MG63 (cell line): ENCODE data around the gene GALNT12. TPM values are rescaled to one million over a fixed set of nuclear protein-coding genes. Genes with fewer than 3 reads are reported as not detected.
A peak's percentile ranks its signal among the peaks of the same experiment; 100 is the strongest.

Source experiments
- DNase-seq: peaks from one replicate; pipeline ENCODE4 v3.0.0-alpha.2; 2020
- H3K27me3 ChIP-seq: fragments of 250-450 bp; sonication (Bioruptor Pico); 2 replicates; pipeline ENCODE4 v1.5.1; 2020; ENCODE audit warnings: mild to moderate bottlenecking, moderate library complexity
- H3K36me3 ChIP-seq: fragments of 250-450 bp; sonication (Bioruptor Pico); 2 replicates; pipeline ENCODE4 v1.5.1; 2020; ENCODE audit warnings: mild to moderate bottlenecking, moderate library complexity
- H3K4me3 ChIP-seq: fragments of 250-450 bp; sonication (Bioruptor Pico); 2 replicates; pipeline ENCODE4 v1.5.1; 2020; ENCODE audit warnings: mild to moderate bottlenecking, moderate library complexity
- H3K9me3 ChIP-seq: fragments of 250-450 bp; sonication (Bioruptor Pico); 2 replicates; pipeline ENCODE4 v1.5.1; 2020; ENCODE audit warnings: mild to moderate bottlenecking, moderate library complexity
- total RNA-seq: library from RNA; depleted of rRNA; stranded (reverse); fragments of >200 nt; shearing (Covaris generic); gene quantifications from 2 replicates; pipeline ENCODE4 v1.2.3, GENCODE V29; 2014; ENCODE audit warnings: low replicate concordance

Gene GALNT12
- total RNA-seq, 1 experiment from 2014 or later = 0.99 TPM

GRCh38 chr9:98837516-98837915 lies 30.0 kb downstream of the GALNT12 start:
- no peak overlapping the region for H3K4me3 ChIP-seq
- H3K27me3 ChIP-seq = no peaks in the 10 kb centered on the region
- H3K9me3 ChIP-seq = no peaks in the 10 kb centered on the region
- H3K36me3 ChIP-seq = no peaks in the 10 kb centered on the region
- DNase-seq = no peak

DNA sequence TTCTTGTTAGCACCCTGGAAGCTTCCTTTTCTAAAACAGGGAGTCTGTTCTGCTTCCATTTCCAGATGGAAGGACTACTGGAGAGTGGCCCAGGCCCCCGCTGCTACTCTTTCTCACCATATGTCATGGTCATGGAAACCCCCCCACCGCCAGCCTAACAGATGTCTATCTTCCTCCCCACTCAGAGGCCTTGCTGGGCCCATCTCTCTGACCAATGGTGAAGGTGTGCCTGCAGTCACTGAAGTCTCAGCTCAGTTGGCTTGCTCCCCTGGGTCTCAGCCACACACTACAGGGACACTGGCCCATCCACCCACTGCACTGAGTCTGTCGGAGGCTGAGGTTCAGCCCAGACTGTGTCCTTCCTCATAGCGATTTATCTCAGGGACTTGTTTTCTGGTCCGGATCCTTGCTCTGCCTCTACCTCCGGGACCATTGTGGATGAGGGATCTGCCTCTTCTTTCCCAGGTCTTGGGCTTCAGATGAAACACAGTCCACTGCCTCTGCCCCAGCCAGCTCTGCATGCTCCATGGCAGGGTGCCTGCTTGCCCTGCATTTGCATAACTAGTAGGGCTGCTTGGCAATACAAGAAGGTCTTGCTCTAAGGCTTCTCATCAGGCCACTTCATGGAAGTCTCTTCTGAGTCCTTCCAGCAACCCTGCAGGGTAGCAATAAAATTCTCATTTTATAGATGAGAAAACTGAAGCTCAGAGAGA lies 30.8 kb downstream of the GALNT12 start:
- DNase-seq = no peak
- H3K9me3 ChIP-seq = no peaks in the 10 kb centered on the region
- no peak overlapping the region for H3K4me3 ChIP-seq
- no peaks in the 10 kb centered on the region for H3K36me3 ChIP-seq
- no peaks in the 10 kb centered on the region for H3K27me3 ChIP-seq

GRCh38 chr9:98838868-98839565 lies 31.5 kb downstream of the GALNT12 start:
- H3K27me3 ChIP-seq = no peaks in the 10 kb centered on the region
- no peak overlapping the region for H3K4me3 ChIP-seq
- H3K9me3 ChIP-seq = no peaks in the 10 kb centered on the region
- no peak for DNase-seq
- H3K36me3 ChIP-seq = no peaks in the 10 kb centered on the region

- no peak overlapping the region for H3K4me3 ChIP-seq
- no peaks in the 10 kb centered on the region for H3K36me3 ChIP-seq
- no peak for DNase-seq
- H3K9me3 ChIP-seq = no peaks in the 10 kb centered on the region
- H3K27me3 ChIP-seq = no peaks in the 10 kb centered on the region
These were observed 32.3 kb downstream of the GALNT12 start for GRCh38 chr9:98839724-98840123.

DNA sequence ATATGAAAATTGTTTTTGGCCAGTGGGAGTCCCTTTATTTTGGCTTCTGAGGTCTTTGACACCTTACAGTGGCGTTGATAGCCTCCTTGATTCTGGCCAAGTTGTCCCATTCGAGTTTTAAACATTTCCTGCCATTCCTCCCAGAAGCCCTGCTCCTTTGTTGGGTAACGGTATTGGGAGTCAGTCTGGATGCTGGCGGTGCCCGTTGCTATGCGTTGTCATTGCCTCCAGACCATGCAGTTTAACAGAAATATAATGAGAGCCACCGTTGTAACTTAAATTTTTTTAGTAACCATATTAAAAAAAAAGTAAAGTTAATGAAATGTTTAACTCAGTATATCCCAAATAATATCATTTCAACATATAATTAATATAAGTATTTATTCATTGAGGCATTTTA lies 35.0 kb downstream of the GALNT12 start:
- H3K4me3 ChIP-seq = no peak overlapping the region
- no peaks in the 10 kb centered on the region for H3K9me3 ChIP-seq
- H3K36me3 ChIP-seq = no peaks in the 10 kb centered on the region
- no peak for DNase-seq
- no peaks in the 10 kb centered on the region for H3K27me3 ChIP-seq

GRCh38 chr9:98846081-98846480 lies 38.6 kb downstream of the GALNT12 start:
- no peaks in the 10 kb centered on the region for H3K9me3 ChIP-seq
- DNase-seq = no peak
- H3K36me3 ChIP-seq = no peaks in the 10 kb centered on the region
- H3K27me3 ChIP-seq = no peaks in the 10 kb centered on the region
- H3K4me3 ChIP-seq = no peak overlapping the region

DNA sequence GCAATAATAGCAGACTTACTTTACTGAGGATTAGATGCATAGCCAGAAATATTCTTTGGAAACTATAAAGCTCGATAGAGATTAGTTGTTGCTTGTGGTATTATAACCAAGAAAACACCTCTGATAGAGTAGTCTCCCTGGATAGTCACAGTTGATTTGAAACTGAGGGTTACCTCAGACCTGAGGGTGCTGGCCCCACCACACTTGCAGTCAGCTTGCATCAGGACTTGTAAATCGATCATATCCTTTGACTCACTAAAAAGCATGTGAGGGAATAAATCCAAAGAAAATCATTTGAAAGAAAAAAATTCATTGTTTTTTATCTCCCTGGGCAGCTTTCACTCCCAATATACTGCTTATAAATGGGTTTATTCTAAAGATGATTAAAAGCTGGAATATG lies 39.4 kb downstream of the GALNT12 start:
- Histone ChIP-seq H3K9me3 (no peaks in the 10 kb centered on the region), H3K4me3 (no peak overlapping the region), H3K27me3 (no peaks in the 10 kb centered on the region), H3K36me3 (no peaks in the 10 kb centered on the region)
- DNase-seq = no peak

DNA sequence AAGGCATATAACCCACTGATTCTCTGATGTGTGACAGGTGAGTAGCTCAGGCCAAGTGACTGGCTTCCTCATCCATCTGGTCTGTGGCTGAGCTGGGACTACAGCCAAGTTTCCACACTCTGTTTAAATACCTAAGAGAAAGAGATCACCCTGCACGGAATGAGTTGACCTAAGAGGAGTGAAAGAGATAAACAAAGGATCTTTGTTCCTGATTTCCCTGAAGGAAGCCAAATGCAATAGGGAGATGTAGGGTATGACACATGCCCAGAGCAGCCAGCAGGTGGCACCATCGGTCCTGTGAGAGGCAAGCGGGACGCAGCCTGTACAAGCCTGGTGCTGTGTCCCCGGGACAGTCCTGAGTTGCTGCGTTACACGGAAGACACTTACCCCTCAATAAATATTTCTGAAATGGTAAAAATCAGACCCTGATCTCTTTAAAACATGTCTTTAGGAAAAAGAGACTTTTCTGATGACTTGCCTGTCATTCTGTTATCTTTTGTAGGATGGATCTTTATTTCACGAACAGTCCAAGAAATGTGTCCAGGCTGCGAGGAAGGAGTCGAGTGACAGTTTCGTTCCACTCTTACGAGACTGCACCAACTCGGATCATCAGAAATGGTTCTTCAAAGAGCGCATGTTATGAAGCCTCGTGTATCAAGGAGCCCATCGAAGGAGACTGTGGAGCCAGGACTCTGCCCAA lies 41.1 kb downstream of the GALNT12 start:
- Histone ChIP-seq H3K27me3 (no peaks in the 10 kb centered on the region), H3K4me3 (no peak overlapping the region), H3K36me3 (no peaks in the 10 kb centered on the region), H3K9me3 (no peaks in the 10 kb centered on the region)
- DNase-seq = peak; percentile 77

DNA sequence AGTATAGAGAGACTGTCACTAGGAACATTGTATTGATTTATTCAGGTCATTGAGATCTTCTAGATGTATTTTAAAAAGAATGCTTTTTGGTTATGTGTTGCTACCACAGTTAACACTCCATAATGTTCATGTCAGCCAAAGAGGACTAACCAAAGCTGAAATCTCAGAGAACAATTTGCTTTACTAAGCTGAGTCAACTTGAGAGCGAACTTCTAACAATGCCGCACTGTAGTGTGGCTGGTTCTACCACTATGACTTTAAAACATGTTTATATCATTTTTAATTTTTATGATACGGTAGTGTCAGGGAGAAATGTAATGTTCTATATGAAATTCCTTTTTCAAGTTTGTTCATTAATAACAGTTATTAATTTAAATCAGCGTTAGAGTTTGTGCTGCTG lies 42.1 kb downstream of the GALNT12 start:
- no peaks in the 10 kb centered on the region for H3K36me3 ChIP-seq
- H3K4me3 ChIP-seq = no peak overlapping the region

GRCh38 chr9:98850851-98851729 lies 43.6 kb downstream of the GALNT12 start:
- Histone ChIP-seq H3K27me3 (no peaks in the 10 kb centered on the region), H3K9me3 (no peaks in the 10 kb centered on the region), H3K4me3 (no peak overlapping the region), H3K36me3 (no peaks in the 10 kb centered on the region)
- DNase-seq = no peak

More for the DNA sequence above, 42.1 kb downstream of the GALNT12 start:
- no peaks in the 10 kb centered on the region for H3K9me3 ChIP-seq
- DNase-seq = no peak
- no peaks in the 10 kb centered on the region for H3K27me3 ChIP-seq

GRCh38 chr9:98851730-98852459 lies 44.4 kb downstream of the GALNT12 start:
- H3K9me3 ChIP-seq = no peaks in the 10 kb centered on the region
- no peaks in the 10 kb centered on the region for H3K36me3 ChIP-seq
- no peak for DNase-seq
- no peak overlapping the region for H3K4me3 ChIP-seq
- no peaks in the 10 kb centered on the region for H3K27me3 ChIP-seq

DNA sequence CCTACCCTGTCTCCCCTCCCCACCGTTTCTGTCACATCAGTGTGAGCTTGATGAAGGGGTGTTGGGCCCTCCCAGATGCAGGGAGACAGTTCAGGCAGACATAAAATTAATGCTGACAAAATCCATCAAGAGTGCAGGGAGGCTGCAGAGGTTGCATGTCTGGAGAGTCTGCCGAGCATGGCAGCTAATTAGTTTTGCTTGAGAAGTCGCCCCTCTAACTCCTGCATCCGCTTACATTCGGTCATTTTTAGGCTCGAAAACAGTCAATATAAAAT lies 44.9 kb downstream of the GALNT12 start:
- H3K36me3 ChIP-seq = no peaks in the 10 kb centered on the region
- no peaks in the 10 kb centered on the region for H3K9me3 ChIP-seq
- no peak overlapping the region for H3K4me3 ChIP-seq
- H3K27me3 ChIP-seq = no peaks in the 10 kb centered on the region
- DNase-seq = no peak

- no peak overlapping the region for H3K4me3 ChIP-seq
- no peak for DNase-seq
- no peaks in the 10 kb centered on the region for H3K36me3 ChIP-seq
- H3K9me3 ChIP-seq = no peaks in the 10 kb centered on the region
- no peaks in the 10 kb centered on the region for H3K27me3 ChIP-seq
These were observed 45.5 kb downstream of the GALNT12 start for GRCh38 chr9:98852961-98853360.

DNA sequence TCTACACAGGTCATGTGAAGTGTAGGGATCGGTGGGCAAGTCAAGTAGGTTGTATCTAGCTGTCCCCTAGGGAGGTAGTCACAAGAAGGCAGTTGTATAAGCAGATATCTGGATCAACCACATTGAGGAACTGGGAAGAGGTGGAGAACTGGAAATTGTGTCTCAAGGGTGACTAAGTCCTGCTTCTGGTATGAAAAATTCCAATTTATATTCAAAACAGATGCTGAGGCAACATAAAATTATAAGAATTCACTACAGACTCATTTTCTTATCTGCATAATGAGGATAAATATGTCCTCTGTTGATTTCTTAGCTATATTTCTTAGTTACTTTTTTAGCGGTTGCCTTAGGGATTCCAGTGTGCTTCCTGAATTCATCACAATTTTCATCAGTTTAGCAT lies 46.8 kb downstream of the GALNT12 start:
- H3K27me3 ChIP-seq = no peaks in the 10 kb centered on the region
- no peak for DNase-seq
- no peak overlapping the region for H3K4me3 ChIP-seq
- no peaks in the 10 kb centered on the region for H3K36me3 ChIP-seq
- H3K9me3 ChIP-seq = no peaks in the 10 kb centered on the region

DNA sequence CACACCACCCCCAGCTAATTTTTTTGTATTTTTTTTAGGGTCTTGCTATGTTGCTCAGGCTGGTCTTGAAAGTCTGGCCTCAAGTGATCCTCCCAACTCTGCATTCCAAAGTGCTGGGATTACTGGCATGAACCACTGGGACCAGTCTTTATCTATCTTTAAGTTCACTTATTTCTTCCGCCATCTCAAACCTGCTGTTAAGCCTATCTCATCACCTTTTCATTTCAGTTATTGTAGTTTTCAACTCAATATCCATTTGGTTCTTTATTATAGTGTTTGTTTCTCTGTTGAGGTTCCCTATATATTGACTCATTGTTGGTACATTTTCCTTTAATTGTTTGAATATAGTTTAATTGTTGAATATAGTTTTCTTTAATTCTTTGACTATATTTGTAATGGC lies 48.1 kb downstream of the GALNT12 start:
- no peak for DNase-seq
- no peaks in the 10 kb centered on the region for H3K9me3 ChIP-seq
- H3K4me3 ChIP-seq = no peak overlapping the region
- no peaks in the 10 kb centered on the region for H3K36me3 ChIP-seq
- H3K27me3 ChIP-seq = no peaks in the 10 kb centered on the region

DNA sequence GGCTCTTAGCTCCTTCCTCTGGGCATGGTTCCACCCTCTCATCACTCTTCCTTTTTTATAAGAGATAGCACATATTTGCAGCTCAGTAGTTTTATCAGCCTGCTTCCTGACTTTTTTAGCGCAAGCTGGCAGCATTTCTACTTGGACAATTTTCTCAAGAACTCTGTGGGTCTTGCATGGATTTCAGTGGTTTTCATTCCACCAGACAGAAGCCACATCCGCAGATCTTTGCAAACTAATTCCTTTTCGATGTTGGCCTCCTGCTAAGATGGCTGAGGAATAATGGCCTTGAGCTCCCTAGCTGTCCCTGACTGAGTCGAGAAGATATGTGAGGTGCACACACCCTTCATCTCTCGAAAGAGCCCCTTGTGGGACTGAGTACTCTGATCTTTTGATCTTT lies 49.5 kb downstream of the GALNT12 start:
- no peak overlapping the region for H3K4me3 ChIP-seq
- no peak for DNase-seq
- H3K36me3 ChIP-seq = no peaks in the 10 kb centered on the region
- H3K9me3 ChIP-seq = no peaks in the 10 kb centered on the region
- no peaks in the 10 kb centered on the region for H3K27me3 ChIP-seq
